DOHH2 (cell line): ENCODE measurements around the gene CYP2U1.

ENCODE experiments used
- H3F3A ChIP-seq: fragments of 200-600 bp; sonication (generic), shearing (Covaris generic); 2 replicates; pipeline ENCODE4 v1.6.0; 2016; ENCODE audit warnings: antibody characterized with exemption, mild to moderate bottlenecking; ENCODE audit not compliant: control insufficient read depth, insufficient read depth
- H3K27ac ChIP-seq: fragments of 200-600 bp; sonication (generic); 2 replicates; pipeline ENCODE4 v1.5.1; 2014; ENCODE audit warnings: low read depth, mild to moderate bottlenecking, low read length, moderate library complexity
- H3K27me3 ChIP-seq: fragments of 200-600 bp; sonication (generic); 2 replicates; pipeline ENCODE4 v1.6.1; 2014; ENCODE audit warnings: mild to moderate bottlenecking, low read length, mixed read lengths; ENCODE audit not compliant: control insufficient read depth
- H3K36me3 ChIP-seq: fragments of 200-600 bp; sonication (generic); 2 replicates; pipeline ENCODE4 v1.6.1; 2014; ENCODE audit warnings: mild to moderate bottlenecking, low read length, moderate library complexity, mixed read lengths; ENCODE audit not compliant: control insufficient read depth
- H3K4me1 ChIP-seq: fragments of 200-600 bp; sonication (generic); 2 replicates; pipeline ENCODE4 v1.6.1; 2014; ENCODE audit warnings: mild to moderate bottlenecking, low read length, mixed read lengths; ENCODE audit not compliant: control insufficient read depth
- H3K4me2 ChIP-seq: fragments of 200-600 bp; sonication (generic); 2 replicates; pipeline ENCODE4 v1.6.0; 2014; ENCODE audit warnings: mild to moderate bottlenecking, low read length, moderate library complexity
- H3K4me3 ChIP-seq: fragments of 200-600 bp; sonication (generic); 2 replicates; pipeline ENCODE4 v1.5.1; 2014; ENCODE audit warnings: mild to moderate bottlenecking, low read length, mixed read lengths
- H3K79me2 ChIP-seq: fragments of 200-600 bp; sonication (generic); 2 replicates; pipeline ENCODE4 v1.6.1; 2014; ENCODE audit warnings: mild to moderate bottlenecking, low read length, mixed read lengths; ENCODE audit not compliant: control insufficient read depth
- H3K9me2 ChIP-seq: fragments of 200-600 bp; sonication (generic); replicated peaks from 2 replicates; pipeline ENCODE4 v1.6.1; 2014; ENCODE audit warnings: mild to moderate bottlenecking, low read length, mixed read lengths; ENCODE audit not compliant: control insufficient read depth
- H3K9me3 ChIP-seq: fragments of 200-600 bp; sonication (generic); 2 replicates; pipeline ENCODE4 v1.6.1; 2014; ENCODE audit warnings: antibody characterized with exemption, low read length, mixed read lengths; ENCODE audit not compliant: control insufficient read depth, insufficient read depth
- H4K20me1 ChIP-seq: fragments of 200-600 bp; sonication (generic); 2 replicates; pipeline ENCODE4 v1.6.0; 2014; ENCODE audit warnings: low read depth, mild to moderate bottlenecking, antibody characterized with exemption, low read length, moderate library complexity; ENCODE audit not compliant: control insufficient read depth, insufficient read depth
- CTCF ChIP-seq: fragments of 200-600 bp; sonication (generic); IDR thresholded peaks from one replicate; pipeline ENCODE4 v1.5.1; 2014; ENCODE audit warnings: antibody characterized with exemption, mild to moderate bottlenecking, low read depth, low read length; ENCODE audit not compliant: poor library complexity, severe bottlenecking
- EZH2phosphoT487 ChIP-seq: fragments of 200-600 bp; sonication (generic); IDR thresholded peaks from 2 replicates; pipeline ENCODE4 v1.6.1; 2017; ENCODE audit warnings: borderline replicate concordance, mild to moderate bottlenecking, antibody characterized with exemption, low read length, moderate library complexity, mixed read lengths

CYP2U1 gene

GRCh38 chr4:107994894-107995293, 63.5 kb downstream of the CYP2U1 start:
- H3K9me3 ChIP-seq: no peaks in the 10 kb centered on the region
- H3F3A ChIP-seq: peaks cover 4% of the 10 kb centered on the region; the same call in 1 of the 2 replicates
- no peak for TF ChIP-seq EZH2phosphoT487
- TF ChIP-seq CTCF: no peak
- peaks cover 33% of the 10 kb centered on the region for H4K20me1 ChIP-seq
- H3K4me2 ChIP-seq: peak overlapping the region; percentile 91
- H3K27ac ChIP-seq: no peak overlapping the region
- H3K4me3 ChIP-seq: no peak overlapping the region; the same call in 1 of the 2 replicates
- no peaks in the 10 kb centered on the region for H3K27me3 ChIP-seq
- H3K9me2 ChIP-seq: no peaks in the 10 kb centered on the region
- peaks cover 74% of the 10 kb centered on the region for H3K36me3 ChIP-seq
- peaks cover 50% of the 10 kb centered on the region for H3K4me1 ChIP-seq
- H3K79me2 ChIP-seq: peaks cover 100% of the 10 kb centered on the region

GRCh38 chr4:107996949-107997788, 65.8 kb downstream of the CYP2U1 start:
- TF ChIP-seq EZH2phosphoT487 (no peak), CTCF (no peak)
- H3K4me2 ChIP-seq: no peak overlapping the region
- no peak overlapping the region for H3K27ac ChIP-seq
- H3K36me3 ChIP-seq: peaks cover 71% of the 10 kb centered on the region
- H3K9me3 ChIP-seq: no peaks in the 10 kb centered on the region
- H3K4me1 ChIP-seq: peaks cover 36% of the 10 kb centered on the region
- H3K4me3 ChIP-seq: no peak overlapping the region
- H3K27me3 ChIP-seq: no peaks in the 10 kb centered on the region
- H4K20me1 ChIP-seq: peaks cover 20% of the 10 kb centered on the region
- no peaks in the 10 kb centered on the region for H3K9me2 ChIP-seq
- peaks cover 4% of the 10 kb centered on the region; the same call in 1 of the 2 replicates for H3F3A ChIP-seq
- peaks cover 94% of the 10 kb centered on the region for H3K79me2 ChIP-seq

- H3K9me2 ChIP-seq: no peaks in the 10 kb centered on the region
- no peaks in the 10 kb centered on the region for H3K9me3 ChIP-seq
- no peaks in the 10 kb centered on the region for H3K27me3 ChIP-seq
- peaks cover 68% of the 10 kb centered on the region for H3K36me3 ChIP-seq
- H3F3A ChIP-seq: peaks cover 4% of the 10 kb centered on the region; the same call in 1 of the 2 replicates
- H4K20me1 ChIP-seq: peaks cover 17% of the 10 kb centered on the region
- peaks cover 30% of the 10 kb centered on the region for H3K4me1 ChIP-seq
- H3K79me2 ChIP-seq: peaks cover 88% of the 10 kb centered on the region
- H3K4me2 ChIP-seq: no peak overlapping the region
- H3K4me3 ChIP-seq: no peak overlapping the region
- TF ChIP-seq CTCF (no peak), EZH2phosphoT487 (no peak)
- H3K27ac ChIP-seq: no peak overlapping the region
Measured at GRCh38 chr4:107997794-107998193, 66.4 kb downstream of the CYP2U1 start.
